ENCODE data around the gene VAMP8.

- TF ChIP-seq EZH2 (IDR thresholded peaks at IDR 0.05; ENCODE audit: insufficient read depth, poor library complexity, severe bottlenecking) (no peak), EZH2phosphoT487 (IDR thresholded peaks at IDR 0.05; ENCODE audit: insufficient read depth, low read depth) (no peak)
Measured at GRCh38 chr2:85540133-85540648, 37.2 kb upstream of the VAMP8 start.

Data from GM23248 (cell line).